Measurements from ENCODE around the gene PHF21B. TPM values are rescaled to one million over a fixed set of nuclear protein-coding genes. Genes with fewer than 3 reads are reported as not detected.

Gene PHF21B
- total RNA-seq, 1 donor from 2014 or later: 1.2 TPM

- Mint-ChIP-seq H3K4me1 (ENCODE audit: low read depth) (no peaks in the 10 kb centered on the region), H3K4me3 (ENCODE audit: low read depth) (no peak overlapping the region), H3K36me3 (ENCODE audit: low read depth) (no peaks in the 10 kb centered on the region), H3K9me3 (no peaks in the 10 kb centered on the region), H3K27ac (no peak overlapping the region), H3K27me3 (ENCODE audit: low read depth) (no peaks in the 10 kb centered on the region)
- DNase-seq (ENCODE audit: low spot score): no peak
- intact Hi-C loops (cut with micrococcal nuclease): no loop called here
Measured at GRCh38 chr22:44942979-44943700, 66.7 kb downstream of the PHF21B start.

- no peak for DNase-seq (ENCODE audit: low spot score)
- Mint-ChIP-seq H3K36me3 (ENCODE audit: low read depth) (no peaks in the 10 kb centered on the region), H3K27me3 (ENCODE audit: low read depth) (no peaks in the 10 kb centered on the region), H3K4me1 (ENCODE audit: low read depth) (no peaks in the 10 kb centered on the region), H3K27ac (no peak overlapping the region), H3K4me3 (ENCODE audit: low read depth) (no peak overlapping the region), H3K9me3 (no peaks in the 10 kb centered on the region)
- intact Hi-C loops (cut with micrococcal nuclease): no loop called here
Measured at GRCh38 chr22:44942056-44942455, 67.7 kb downstream of the PHF21B start.

GRCh38 chr22:44941207-44941606 is 68.6 kb downstream of the PHF21B start:
- DNase-seq (ENCODE audit: low spot score): no peak
- intact Hi-C loops (cut with micrococcal nuclease): no loop called here
- no peaks in the 10 kb centered on the region for H3K36me3 Mint-ChIP-seq (ENCODE audit: low read depth)
- H3K4me3 Mint-ChIP-seq (ENCODE audit: low read depth): no peak overlapping the region
- H3K9me3 Mint-ChIP-seq: no peaks in the 10 kb centered on the region
- H3K4me1 Mint-ChIP-seq (ENCODE audit: low read depth): no peaks in the 10 kb centered on the region
- H3K27ac Mint-ChIP-seq: no peak overlapping the region
- H3K27me3 Mint-ChIP-seq (ENCODE audit: low read depth): no peaks in the 10 kb centered on the region

GRCh38 chr22:44940130-44940529 is 69.7 kb downstream of the PHF21B start:
- H3K9me3 Mint-ChIP-seq: no peaks in the 10 kb centered on the region
- no peak overlapping the region for H3K27ac Mint-ChIP-seq
- no peaks in the 10 kb centered on the region for H3K36me3 Mint-ChIP-seq (ENCODE audit: low read depth)
- H3K4me3 Mint-ChIP-seq (ENCODE audit: low read depth): no peak overlapping the region
- DNase-seq (ENCODE audit: low spot score): no peak
- H3K4me1 Mint-ChIP-seq (ENCODE audit: low read depth): no peaks in the 10 kb centered on the region
- no peaks in the 10 kb centered on the region for H3K27me3 Mint-ChIP-seq (ENCODE audit: low read depth)
- intact Hi-C loops (cut with micrococcal nuclease): no loop called here

- H3K9me3 Mint-ChIP-seq: no peaks in the 10 kb centered on the region
- H3K27me3 Mint-ChIP-seq (ENCODE audit: low read depth): no peaks in the 10 kb centered on the region
- intact Hi-C loops (cut with micrococcal nuclease): no loop called here
- no peak overlapping the region for H3K27ac Mint-ChIP-seq
- H3K4me3 Mint-ChIP-seq (ENCODE audit: low read depth): no peak overlapping the region
- H3K4me1 Mint-ChIP-seq (ENCODE audit: low read depth): no peaks in the 10 kb centered on the region
- no peaks in the 10 kb centered on the region for H3K36me3 Mint-ChIP-seq (ENCODE audit: low read depth)
- no peak for DNase-seq (ENCODE audit: low spot score)
Measured at GRCh38 chr22:44939451-44939850, 70.4 kb downstream of the PHF21B start.

- Mint-ChIP-seq H3K4me1 (ENCODE audit: low read depth) (no peaks in the 10 kb centered on the region), H3K4me3 (ENCODE audit: low read depth) (no peak overlapping the region), H3K27ac (no peak overlapping the region), H3K9me3 (no peaks in the 10 kb centered on the region), H3K27me3 (ENCODE audit: low read depth) (no peaks in the 10 kb centered on the region), H3K36me3 (ENCODE audit: low read depth) (no peaks in the 10 kb centered on the region)
- intact Hi-C loops (cut with micrococcal nuclease): no loop called here
- no peak for DNase-seq (ENCODE audit: low spot score)
Measured at GRCh38 chr22:44938886-44939285, 70.9 kb downstream of the PHF21B start.

GRCh38 chr22:44937216-44937615 is 72.6 kb downstream of the PHF21B start:
- intact Hi-C loops (cut with micrococcal nuclease): no loop called here
- Mint-ChIP-seq H3K4me1 (ENCODE audit: low read depth) (no peaks in the 10 kb centered on the region), H3K36me3 (ENCODE audit: low read depth) (no peaks in the 10 kb centered on the region), H3K27me3 (ENCODE audit: low read depth) (no peaks in the 10 kb centered on the region), H3K9me3 (no peaks in the 10 kb centered on the region), H3K27ac (no peak overlapping the region), H3K4me3 (ENCODE audit: low read depth) (no peak overlapping the region)
- DNase-seq (ENCODE audit: low spot score): no peak

- H3K4me1 Mint-ChIP-seq (ENCODE audit: low read depth): no peaks in the 10 kb centered on the region
- H3K4me3 Mint-ChIP-seq (ENCODE audit: low read depth): no peak overlapping the region
- intact Hi-C loops (cut with micrococcal nuclease): no loop called here
- DNase-seq (ENCODE audit: low spot score): no peak
- H3K9me3 Mint-ChIP-seq: no peaks in the 10 kb centered on the region
- H3K27ac Mint-ChIP-seq: no peak overlapping the region
- no peaks in the 10 kb centered on the region for H3K27me3 Mint-ChIP-seq (ENCODE audit: low read depth)
- H3K36me3 Mint-ChIP-seq (ENCODE audit: low read depth): no peaks in the 10 kb centered on the region
Measured at GRCh38 chr22:44936201-44936600, 73.6 kb downstream of the PHF21B start.

- Mint-ChIP-seq H3K36me3 (ENCODE audit: low read depth) (no peaks in the 10 kb centered on the region), H3K27me3 (ENCODE audit: low read depth) (no peaks in the 10 kb centered on the region), H3K9me3 (no peaks in the 10 kb centered on the region), H3K4me3 (ENCODE audit: low read depth) (no peak overlapping the region), H3K4me1 (ENCODE audit: low read depth) (no peaks in the 10 kb centered on the region), H3K27ac (no peak overlapping the region)
- no peak for DNase-seq (ENCODE audit: low spot score)
- intact Hi-C loops (cut with micrococcal nuclease): no loop called here
Measured at GRCh38 chr22:44935724-44936123, 74.1 kb downstream of the PHF21B start.

- Mint-ChIP-seq H3K9me3 (no peaks in the 10 kb centered on the region), H3K27ac (no peak overlapping the region), H3K27me3 (ENCODE audit: low read depth) (no peaks in the 10 kb centered on the region), H3K36me3 (ENCODE audit: low read depth) (no peaks in the 10 kb centered on the region), H3K4me1 (ENCODE audit: low read depth) (no peaks in the 10 kb centered on the region), H3K4me3 (ENCODE audit: low read depth) (no peak overlapping the region)
- intact Hi-C loops (cut with micrococcal nuclease): no loop called here
- no peak for DNase-seq (ENCODE audit: low spot score)
Measured at GRCh38 chr22:44934454-44934735, 75.4 kb downstream of the PHF21B start.

GRCh38 chr22:44933666-44934453 is 75.9 kb downstream of the PHF21B start:
- no peak overlapping the region for H3K4me3 Mint-ChIP-seq (ENCODE audit: low read depth)
- H3K36me3 Mint-ChIP-seq (ENCODE audit: low read depth): no peaks in the 10 kb centered on the region
- no peak overlapping the region for H3K27ac Mint-ChIP-seq
- no peaks in the 10 kb centered on the region for H3K27me3 Mint-ChIP-seq (ENCODE audit: low read depth)
- intact Hi-C loops (cut with micrococcal nuclease): no loop called here
- H3K4me1 Mint-ChIP-seq (ENCODE audit: low read depth): no peaks in the 10 kb centered on the region
- no peak for DNase-seq (ENCODE audit: low spot score)
- H3K9me3 Mint-ChIP-seq: no peaks in the 10 kb centered on the region

GRCh38 chr22:44932493-44932892 is 77.3 kb downstream of the PHF21B start:
- intact Hi-C loops (cut with micrococcal nuclease): no loop called here
- Mint-ChIP-seq H3K27me3 (ENCODE audit: low read depth) (no peaks in the 10 kb centered on the region), H3K27ac (no peak overlapping the region), H3K4me3 (ENCODE audit: low read depth) (no peak overlapping the region), H3K4me1 (ENCODE audit: low read depth) (no peaks in the 10 kb centered on the region), H3K9me3 (no peaks in the 10 kb centered on the region), H3K36me3 (ENCODE audit: low read depth) (no peaks in the 10 kb centered on the region)
- no peak for DNase-seq (ENCODE audit: low spot score)

- Mint-ChIP-seq H3K36me3 (ENCODE audit: low read depth) (no peaks in the 10 kb centered on the region), H3K27ac (no peak overlapping the region), H3K4me3 (ENCODE audit: low read depth) (no peak overlapping the region), H3K4me1 (ENCODE audit: low read depth) (no peaks in the 10 kb centered on the region), H3K27me3 (ENCODE audit: low read depth) (no peaks in the 10 kb centered on the region), H3K9me3 (no peaks in the 10 kb centered on the region)
- intact Hi-C loops (cut with micrococcal nuclease): no loop called here
- no peak for DNase-seq (ENCODE audit: low spot score)
Measured at GRCh38 chr22:44931766-44932165, 78.0 kb downstream of the PHF21B start.

Measured in activated T-helper 2 cell treated with anti-CD3 and anti-CD28 coated beads, Interferon-gamma antibody, Interleukin-2, Interleukin-4, amounts not matched to agents 10 μg/mL and 5 μg/mL and 100 μg/mL, durations not matched to agents 14 hours and 24 hours and 36 hours (primary cell).